Stimulated activated CD4-positive, alpha-beta T cell treated with anti-CD3 and anti-CD28 coated beads, Interleukin-15, amount 100 ng/mL, for 24 hours (primary cell): ENCODE data around the gene KDELR3.

Experiments
- DNase-seq: peaks from one replicate; pipeline ENCODE4 v3.0.0-alpha.2; 2020

Gene KDELR3

DNA sequence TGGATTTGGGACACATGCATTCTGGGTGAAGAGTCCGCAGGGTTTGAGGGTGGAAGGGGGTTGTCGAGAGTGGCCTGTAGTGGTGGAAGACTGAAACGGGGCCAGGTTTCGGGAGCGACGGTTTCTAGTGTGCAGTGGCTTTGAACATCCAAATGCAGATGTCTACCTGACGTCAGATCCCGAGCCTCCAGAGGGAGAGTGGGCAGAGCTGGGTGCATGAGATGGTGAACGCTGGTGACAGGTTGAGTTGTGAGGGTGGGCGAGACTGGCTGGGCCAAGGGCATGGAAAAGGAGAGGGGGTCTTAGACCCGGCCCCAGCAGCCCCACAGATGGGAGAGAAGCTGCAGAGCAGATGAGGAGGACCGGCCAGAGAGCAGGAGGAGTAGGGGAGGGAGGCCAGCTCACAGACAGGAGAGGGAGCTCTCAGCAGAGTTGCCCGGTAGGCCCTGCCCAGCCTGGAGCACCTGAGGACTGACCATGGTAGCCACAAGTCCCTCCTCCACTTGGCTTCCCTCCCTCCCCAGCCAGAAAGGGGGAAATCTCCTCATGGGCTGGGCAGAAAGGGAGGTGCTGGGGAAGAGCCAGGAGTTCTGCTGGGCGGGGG lies 27.0 kb upstream of the KDELR3 start:
- no peak for DNase-seq

DNA sequence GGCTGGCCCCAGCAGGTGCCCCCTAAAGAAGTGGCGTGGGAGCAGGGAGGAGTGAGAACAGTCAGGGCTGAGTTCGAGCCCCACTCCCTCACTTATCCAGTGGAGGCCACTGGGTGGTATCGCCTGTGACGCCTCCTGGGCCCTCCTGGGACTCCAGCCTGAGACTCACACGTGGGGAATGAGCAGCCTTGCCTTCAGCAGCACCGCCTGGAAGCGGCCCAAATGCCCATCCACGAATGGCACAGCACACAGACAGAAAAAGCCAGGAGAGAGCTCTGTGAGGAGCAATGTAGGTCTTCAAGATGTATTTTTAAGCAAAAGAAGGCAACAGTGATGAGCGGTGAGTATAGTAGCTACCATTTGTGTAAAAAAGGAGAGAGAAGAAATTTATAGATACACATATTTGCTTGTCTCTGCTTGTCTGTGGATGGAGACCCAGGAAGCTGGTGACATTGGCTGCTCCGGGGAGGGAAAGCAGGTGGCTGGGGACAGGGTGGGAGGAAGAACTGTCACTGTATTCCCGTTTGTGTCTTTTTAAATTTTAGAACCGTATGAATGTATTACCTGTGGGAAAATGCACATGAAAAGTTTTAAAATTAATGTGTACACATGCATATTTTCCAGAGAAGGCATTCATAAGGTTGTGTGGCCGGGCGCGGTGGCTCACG lies 26.1 kb upstream of the KDELR3 start:
- no peak for DNase-seq

DNA sequence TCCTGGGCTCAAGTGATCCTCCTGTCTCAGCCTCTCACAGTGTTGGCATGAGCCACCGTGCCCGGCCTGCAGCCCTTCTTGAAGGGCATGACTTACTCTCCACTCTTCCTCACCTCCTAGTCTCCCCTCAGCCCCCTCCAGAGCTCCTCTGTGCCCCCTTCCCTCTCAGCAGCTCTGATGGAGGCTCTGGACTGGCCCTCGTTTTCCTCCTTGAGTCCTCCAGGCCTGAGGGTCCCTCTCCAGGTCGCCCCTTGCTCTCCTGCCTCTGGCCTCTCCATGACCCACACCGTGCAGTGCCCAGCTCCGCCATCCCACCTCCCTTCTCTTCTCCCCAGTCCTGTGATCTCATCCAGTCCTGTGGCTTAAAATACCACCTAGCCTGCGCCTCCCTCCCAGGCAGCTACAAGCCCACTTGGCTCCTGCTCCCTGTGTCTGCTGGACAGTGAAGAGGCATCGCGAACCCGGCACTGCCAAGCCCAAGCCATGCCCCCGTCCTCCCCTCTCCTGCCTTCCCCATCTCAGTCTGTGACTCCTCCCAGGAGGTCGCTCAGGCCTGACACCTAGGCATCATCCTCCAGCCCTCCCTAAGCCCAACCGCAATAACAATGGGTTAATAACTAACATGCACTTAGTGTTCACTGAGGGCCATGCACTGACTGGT lies 24.8 kb upstream of the KDELR3 start:
- no peak for DNase-seq

DNA sequence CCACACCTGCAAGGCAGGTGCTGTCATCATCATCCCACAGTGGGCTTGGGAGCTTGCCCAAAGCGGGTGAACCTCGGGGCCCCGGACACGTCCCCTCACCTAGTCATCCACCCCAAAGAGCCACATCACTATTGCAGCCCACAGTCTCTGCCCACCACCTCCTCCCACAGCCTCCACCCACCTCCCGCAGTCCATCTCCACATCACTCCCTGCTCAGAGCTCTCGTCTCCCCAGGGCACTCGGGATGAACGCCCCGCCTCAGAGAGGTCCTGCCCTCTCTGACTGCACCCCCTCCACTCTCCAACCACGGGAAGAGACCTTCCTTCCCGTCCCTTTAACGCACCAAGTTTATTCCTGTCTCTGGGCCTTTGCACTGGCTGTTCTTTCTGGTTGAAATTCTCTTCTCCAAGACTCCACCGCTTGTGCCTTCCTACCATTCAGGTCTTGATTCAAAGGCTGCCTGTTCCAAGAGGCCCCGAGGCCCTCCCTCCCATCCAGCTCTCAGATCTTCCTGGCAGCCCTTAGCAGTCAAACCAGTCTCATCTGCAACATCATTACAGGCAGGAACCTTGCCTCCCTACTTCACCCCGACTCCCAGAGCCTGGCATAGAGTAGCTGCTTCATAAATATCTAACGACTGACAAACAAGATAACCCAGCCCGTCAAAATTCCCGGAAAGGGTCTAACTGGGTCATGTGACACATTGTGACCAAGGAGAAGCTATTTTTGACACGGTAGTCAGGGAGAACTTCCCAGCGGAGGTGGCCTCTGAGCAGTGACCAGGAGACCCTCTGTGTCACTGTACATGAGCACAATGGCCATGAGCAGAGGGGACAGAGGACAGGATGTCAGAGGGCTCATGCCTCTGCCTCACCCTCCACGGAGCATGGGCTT lies 24.0 kb upstream of the KDELR3 start:
- no peak for DNase-seq

DNA sequence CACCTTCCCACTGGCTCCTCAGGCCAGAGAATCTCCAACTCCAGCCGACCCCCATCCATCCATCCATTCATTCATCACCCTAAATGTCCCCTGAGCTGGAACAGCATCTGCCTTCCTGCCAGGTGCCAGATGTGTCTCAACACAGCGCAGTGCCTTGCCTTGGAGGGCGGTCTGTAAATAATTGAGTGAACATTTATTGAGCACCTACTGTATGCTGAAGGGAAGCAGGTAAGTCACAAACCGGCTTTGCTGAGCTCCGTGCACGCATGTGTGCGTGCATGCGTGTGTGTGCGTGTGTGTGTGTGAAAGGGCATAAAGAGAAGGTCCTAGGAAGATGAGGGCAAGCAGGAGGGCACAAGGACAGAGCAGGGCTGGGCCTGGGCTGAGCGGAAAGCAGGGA lies 23.1 kb upstream of the KDELR3 start:
- DNase-seq: no peak

DNA sequence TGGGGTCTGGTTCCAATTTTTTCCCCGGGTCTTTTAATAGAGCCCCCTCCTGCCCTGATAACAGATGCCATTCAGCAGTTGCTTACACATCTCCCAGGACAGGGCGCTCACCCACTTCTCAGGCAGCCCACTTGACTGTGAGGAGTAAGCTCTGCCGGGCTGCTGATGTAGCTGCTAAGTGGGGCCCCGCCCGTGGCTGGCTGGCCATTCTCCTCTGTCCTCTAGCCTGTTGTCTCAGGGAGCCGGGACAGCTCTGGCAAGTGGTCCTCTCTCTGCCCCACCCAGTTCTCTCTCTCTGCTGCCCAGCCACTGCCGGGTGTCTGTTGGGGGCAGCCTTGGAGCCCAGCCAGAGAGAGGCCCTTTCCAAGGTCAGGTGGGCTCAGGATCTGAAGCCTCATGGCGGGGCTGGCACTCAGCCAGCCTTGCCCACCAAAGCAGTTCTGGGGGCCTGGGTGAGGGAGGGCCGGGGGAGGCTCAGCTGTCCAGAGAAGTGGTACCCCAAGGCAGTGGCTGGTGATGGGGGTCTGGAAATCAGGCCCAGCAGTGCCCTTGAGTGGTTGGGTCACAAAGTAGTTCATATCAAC lies 21.8 kb upstream of the KDELR3 start:
- DNase-seq: no peak

DNA sequence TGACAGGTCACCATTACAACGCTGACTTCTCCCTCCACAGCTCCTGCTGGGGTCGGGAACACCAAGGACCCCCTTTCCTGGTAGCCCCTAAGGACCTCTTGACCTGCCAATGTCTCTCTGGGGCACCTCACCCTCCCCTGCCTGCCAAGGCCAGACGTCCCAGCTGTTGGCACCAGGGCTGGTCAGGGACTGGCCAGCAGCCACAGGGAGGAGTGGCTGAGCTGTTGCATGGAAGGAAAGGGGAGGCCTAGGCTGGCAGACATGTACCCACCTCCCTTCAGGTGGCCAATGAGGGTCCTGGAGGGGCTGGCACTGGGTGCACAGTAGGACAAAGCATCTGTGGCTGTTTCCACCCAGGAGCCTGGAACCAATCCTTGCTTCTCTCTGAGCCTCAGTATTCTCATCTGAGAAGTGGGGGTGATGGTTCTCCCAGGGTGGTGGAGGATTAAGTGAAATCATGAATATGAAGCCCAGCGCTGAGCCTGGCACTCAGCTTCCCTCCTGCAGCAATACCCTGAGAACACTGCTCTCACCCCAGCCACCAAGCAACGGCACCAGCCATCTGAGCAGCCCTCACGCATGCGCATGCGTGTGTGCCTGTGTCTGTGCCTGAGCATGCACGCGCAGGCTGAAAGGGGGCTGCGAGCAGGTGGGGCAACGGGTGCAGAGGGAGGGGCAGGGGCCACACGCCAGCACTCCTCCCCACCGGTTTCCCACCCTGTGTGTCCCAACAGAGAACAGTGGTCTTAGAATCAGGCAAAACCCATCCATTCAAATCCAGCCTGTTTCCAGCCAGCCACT lies 18.8 kb upstream of the KDELR3 start:
- no peak for DNase-seq

DNA sequence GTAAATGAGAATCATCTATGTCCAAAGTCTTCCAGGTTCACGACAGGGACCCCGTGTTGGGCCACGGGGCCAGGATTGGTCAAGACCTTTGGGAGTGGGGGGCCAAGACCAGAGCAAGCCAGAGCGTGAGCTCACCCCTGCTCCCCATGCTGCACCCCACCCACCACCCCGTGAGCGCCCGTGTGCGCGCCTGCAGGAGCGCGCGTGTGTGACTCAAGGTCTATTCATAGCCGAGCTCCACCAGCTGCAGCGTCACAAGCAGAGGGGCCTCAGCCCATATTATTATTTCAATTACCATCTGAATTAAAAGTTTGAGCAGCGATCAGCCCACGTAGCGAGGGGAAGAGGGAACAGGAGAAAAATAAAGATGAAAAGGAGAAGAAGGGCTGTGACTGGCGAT lies 18.1 kb upstream of the KDELR3 start:
- DNase-seq: no peak

DNA sequence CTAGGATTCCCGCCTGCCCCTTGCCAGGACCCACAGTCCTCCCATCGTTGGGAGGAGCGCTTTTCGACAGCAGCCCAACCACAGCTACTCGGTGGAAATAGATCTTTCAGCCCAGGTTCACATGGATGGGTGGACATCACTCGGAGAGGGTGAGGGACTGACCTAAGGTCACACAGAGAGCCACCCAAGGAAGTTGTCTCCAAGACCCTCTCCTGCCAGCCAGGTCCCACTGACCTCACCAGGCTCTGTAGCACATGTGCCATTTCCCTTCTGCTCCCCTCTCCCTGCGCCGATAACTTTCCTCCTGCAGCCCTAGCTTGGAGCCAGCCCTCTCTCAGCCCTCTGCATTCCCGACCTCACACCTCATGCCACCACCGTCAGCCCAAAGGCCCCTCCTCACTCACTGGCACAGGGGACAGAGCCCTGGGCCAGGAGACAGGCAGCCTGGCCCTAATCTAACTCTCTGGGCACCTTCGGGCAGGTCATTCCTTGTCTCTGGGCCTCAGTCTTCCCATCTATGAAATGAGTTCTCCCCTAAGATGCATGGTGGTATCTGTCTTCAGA lies 17.6 kb upstream of the KDELR3 start:
- no peak for DNase-seq

DNA sequence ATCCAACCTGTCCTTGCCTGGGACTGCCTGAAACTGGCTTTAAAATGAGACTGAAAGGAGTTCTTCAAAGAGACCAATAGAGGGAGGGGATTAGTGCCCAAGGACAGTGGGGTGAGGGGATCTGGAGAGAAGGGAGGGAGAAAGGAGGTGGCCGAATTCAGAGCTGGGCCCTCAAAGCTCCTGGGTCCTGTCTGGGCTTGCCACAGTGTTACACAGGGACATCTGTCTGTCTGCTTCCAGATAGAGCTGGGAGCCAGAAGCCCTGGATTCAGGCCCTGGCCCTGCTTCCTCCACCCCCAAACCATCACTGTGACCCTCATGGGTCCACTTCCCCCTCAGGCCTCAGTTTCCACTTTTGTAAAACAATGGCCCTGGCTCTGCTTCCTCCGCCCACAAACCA lies 16.5 kb upstream of the KDELR3 start:
- DNase-seq: no peak

DNA sequence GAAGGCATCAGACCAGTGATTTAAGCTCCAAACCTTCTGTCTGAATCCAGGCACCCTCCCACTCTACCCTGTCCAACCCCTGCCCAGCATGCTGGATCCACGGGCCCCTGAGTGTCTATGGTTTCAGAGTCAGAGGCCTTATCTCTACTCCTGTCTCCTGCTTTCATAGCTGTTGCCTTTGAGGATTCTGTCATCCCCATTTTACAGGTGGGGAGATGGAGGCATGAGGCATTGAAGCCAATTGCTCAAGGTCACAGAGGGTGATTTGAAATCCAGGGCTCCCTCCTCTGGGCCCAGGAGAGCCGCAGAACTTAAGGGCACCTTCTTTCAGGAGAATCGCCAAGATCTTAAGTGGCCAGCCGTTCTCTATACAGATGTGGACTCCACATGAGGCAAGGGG lies 16.0 kb upstream of the KDELR3 start:
- no peak for DNase-seq

DNA sequence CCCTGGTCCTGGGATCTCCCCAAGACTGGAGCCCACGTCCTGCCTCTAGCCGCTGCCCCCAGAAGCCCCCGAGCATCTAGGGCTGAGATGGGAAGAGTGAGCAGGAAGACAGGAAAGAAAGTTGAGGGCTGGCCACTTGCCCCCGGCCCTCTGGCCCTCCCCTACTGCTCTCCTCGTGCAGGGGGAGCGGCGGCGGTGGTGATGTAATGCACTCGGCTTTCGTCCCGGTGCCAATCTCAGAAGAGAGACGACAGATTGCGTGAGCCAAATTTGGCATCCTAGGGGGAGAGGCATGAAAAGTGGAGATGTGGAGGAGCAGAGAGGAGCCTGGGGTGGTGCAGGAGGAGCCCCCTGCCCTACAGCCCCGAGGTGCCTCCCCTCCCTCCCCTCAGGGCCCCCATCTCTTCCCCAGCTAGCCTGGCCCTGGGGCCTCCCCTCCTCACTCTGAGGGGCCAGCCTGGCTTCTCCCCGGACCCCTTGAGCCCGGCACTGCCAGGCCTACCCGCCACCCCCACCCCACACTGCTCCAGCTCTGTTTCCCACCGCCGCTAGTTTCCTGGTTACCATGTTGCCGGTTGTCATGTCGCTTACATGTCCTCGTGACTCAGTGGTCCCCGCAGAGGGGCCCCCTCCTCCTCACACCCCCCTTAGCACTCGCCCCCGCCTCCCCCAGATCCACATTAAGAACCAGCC lies 15.4 kb upstream of the KDELR3 start:
- DNase-seq: no peak

DNA sequence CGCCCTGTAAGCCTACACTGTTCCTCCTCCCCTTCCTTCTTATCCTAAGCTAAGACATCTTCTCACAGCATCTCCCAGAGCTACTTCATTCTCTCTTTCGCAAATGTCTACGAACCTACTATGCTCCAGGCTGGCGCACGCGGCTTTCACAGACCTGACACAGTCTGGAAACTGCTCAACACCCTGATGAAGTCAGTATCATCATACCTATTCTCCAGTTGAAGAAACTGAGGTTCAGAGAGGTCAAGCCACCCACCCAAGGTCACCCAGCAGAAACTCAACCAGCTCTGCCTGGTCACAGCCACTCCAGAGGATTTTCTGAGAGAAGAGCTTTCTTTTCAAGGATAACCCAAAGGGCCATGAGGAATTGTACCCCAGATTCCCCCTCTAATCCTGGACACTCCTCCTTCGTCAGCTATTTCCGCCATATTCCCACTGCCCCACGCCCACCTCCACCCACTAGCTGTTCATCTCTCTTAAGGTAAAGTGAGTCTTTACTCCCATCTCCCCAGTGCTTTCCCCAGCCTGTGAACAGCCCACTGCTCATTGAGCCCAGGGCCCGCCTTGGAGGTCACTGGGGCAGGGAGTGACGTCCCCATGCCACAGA lies 14.7 kb upstream of the KDELR3 start:
- DNase-seq: no peak

DNA sequence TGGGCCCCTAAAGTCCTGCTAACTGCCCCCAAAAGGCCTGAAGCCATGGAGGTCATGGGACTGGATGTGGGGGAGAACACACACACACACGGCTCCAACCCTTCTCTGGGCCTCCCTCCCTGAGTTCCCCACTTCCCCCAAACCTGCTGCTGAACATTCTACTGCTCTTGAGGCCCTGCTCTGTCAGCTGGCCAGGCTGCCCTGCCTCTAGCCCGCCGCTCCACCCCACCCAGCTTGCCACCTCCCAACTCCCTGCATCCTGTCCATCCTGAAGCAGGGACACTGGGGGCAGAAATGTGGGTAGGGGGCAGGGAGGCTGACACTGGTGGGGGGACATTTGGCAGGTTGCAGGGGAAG lies 13.9 kb upstream of the KDELR3 start:
- no peak for DNase-seq

DNA sequence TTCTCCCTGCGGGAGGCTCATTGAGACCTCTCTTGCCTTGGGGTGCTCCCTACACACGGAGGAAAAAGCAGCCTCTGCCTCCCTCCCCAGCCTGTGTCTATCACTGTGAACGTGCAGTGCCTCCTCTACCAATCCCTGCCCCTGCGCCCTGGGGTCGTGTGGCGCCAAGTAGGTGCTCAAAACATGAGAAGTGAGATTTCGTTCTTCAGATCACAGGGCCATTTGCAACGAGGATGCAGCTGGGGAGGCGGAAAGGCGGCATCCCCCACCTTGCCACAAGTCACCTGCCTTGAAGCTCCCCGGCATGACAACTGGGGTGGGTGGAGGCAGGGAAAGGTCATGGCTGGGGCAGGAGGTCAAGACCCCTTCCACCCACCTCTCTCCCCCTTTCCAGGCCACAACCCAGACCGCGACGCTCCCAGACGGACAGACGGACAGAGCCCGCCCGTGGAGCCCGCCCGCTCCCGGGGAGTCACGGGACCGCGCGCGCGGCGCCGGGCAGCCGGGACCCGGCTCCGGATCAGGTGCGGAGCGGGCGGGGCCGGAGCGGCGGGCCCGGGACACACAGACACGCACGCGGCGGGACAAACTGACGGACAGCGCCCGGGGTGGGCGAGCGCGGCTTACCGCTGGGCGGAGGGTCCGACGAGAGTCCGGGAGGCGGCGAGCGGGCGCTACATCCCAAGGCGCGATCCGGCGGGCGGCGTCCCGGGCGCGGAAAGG lies 13.4 kb upstream of the KDELR3 start:
- peak; percentile 23 for DNase-seq

DNA sequence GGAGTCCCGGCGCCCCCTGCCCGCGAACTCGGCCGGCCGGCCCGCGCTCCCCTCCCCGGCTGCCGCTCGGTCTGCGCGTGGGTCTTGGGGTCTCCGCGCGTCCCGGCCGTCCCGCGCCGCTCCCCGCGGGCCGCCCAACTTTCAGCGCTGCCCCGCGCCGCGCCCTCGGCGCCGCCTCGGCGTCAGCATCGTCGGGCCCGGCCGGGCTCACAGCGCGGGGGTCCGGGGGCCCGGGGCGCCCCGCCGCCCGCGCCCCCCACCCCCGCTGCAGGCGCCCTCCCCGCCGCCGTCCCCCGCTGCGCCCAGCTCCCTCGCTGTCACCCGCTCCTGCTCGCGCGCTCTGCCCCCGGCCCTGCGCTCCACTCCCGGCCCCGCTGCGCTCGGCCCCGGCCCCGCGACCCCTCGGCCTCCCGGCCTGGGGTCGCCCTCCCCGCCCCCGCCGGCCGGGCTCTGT lies 12.8 kb upstream of the KDELR3 start, which contains the start of gene KCNJ4:
KCNJ4 (minus strand) TSS at position 124 of the 454 bp plus-strand sequence. CDS start 27,067 bp downstream, outside the sequence.
- no peak for DNase-seq

DNA sequence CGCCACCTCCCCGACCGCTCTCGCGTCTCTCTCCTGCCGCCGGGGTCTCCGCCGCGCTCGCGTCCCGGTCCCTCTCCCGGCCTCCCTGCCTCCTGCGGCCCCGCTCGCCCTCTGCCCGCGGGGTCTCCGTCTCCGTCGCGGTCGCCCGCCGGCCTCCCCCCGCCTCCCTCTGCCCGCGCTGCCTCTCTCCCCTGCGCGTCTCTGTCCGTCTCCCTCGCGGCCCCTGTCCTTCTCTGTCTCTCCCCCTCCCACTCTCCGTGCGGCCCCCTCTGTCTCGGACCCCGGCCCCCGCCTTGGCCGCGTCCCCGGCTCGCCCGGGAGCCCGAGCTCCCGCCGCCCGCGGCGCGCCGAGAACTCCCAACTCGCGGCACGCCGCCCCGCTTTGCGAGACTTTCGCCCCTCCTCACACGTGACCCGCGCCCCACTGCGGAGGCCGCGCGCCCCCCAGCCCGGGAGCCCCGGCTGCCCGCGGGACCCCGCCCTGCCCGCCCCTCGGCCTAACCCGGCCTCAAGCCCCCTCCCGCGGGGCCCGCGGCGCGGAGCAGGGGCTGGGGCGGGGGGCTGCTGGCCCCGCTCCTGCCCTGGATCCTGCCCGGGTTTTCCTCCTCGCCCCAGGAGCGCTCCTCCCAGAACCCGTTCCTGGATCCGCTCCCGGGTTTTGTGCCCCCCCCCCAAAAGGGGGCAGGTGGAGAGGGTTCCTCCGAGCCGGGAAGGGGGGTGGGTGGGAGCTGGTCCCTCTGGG lies 12.2 kb upstream of the KDELR3 start:
- peak; percentile 30 for DNase-seq

DNA sequence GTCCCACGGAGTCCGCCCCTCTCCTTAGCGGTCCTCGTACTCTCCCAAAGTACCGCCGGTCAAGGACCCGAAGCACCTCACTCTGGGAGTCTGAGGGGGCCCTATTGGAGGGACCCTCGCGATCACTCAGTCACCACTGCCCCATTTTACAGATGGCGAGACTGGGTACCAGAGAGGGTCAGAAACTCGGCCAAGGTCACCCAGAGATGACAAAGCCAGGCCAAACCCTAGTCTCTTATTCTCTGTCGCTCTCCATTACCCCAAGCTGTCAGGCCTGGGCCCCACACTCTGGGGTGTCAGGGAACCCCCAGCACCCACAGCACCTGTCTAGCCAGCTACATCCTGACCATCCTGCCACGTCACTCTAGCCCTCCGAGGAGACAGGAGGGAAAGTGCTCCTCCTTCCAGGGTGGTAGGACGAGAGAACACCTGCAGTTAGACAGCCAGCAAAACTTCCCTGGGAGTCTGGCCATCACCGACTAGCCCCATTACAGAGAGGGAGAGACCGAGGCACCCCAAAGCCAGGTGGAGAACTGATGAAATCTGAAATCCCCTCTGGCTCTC lies 11.5 kb upstream of the KDELR3 start:
- no peak for DNase-seq
